Thyroid gland (tissue), 4 donors: Measurements from ENCODE around the gene PITPNB. TPM values are rescaled to one million over a fixed set of nuclear protein-coding genes. Genes with fewer than 3 reads are reported as not detected.

ENCODE experiments used
- DNase-seq, 2 donors: peaks; one replicate each; pipeline ENCODE4 v3.0.0-alpha.2; 2019
- H3K27ac ChIP-seq, 3 donors: fragments of 200-600 bp; sonication (generic); 1 replicate in 2 of 3; 2 replicates in 1 of 3; pipeline ENCODE4 v1.5.1; 2016 to 2019; ENCODE audit warnings: mild to moderate bottlenecking in 1 of 3, moderate library complexity in 1 of 3
- H3K27me3 ChIP-seq: fragments of 200-600 bp; sonication (generic); one replicate; pipeline ENCODE4 v1.5.1; 2019
- H3K36me3 ChIP-seq, 2 donors: fragments of 200-600 bp; sonication (generic); one replicate each; pipeline ENCODE4 v1.5.1; 2016 to 2019
- H3K4me1 ChIP-seq, 2 donors: fragments of 200-600 bp; sonication (generic); one replicate each; pipeline ENCODE4 v1.5.1; 2017 to 2019
- H3K4me3 ChIP-seq, 3 donors: fragments of 200-600 bp; sonication (generic); replicated peaks in 1 of 3; 1 replicate in 2 of 3; 2 replicates in 1 of 3; pipeline ENCODE4 v1.5.1; 2016; ENCODE audit warnings: mild to moderate bottlenecking in 1 of 3
- H3K9me3 ChIP-seq: fragments of 200-600 bp; sonication (generic); one replicate; pipeline ENCODE4 v1.5.1; 2017
- CTCF ChIP-seq, 6 experiments: fragments of 200-600 bp in 3 of 6; fragments of 450-650 bp in 3 of 6; sonication (generic) in 3 of 6; IDR thresholded peaks; one replicate each; pipeline ENCODE4 v1.5.1; 2016 to 2019; ENCODE audit warnings: antibody characterized with exemption in 6 of 6, mild to moderate bottlenecking in 2 of 6, inconsistent platforms in 1 of 6, moderate library complexity in 1 of 6
- POLR2A ChIP-seq, 2 donors: fragments of 450-650 bp; IDR thresholded peaks; one replicate each; pipeline ENCODE4 v1.6.1; 2017; ENCODE audit warnings: antibody characterized with exemption in 2 of 2, mild to moderate bottlenecking in 2 of 2, moderate library complexity in 1 of 2
- WGBS, 2 donors: methylation state at CpG; one replicate each; pipeline ENCODE4 v1.1.5; 2017; 5-methylcytosine and 5-hydroxymethylcytosine counted together
- intact Hi-C: fragments of 100-400 bp; cut with DNase I; formaldehyde crosslinking; loops from one replicate; pipeline ENCODE4 v1.15.1; 2023
- total RNA-seq, 4 donors: library from RNA; depleted of rRNA; stranded (reverse); fragments of >200 nt; gene quantifications; one replicate each; pipeline ENCODE4 v1.2.3, GENCODE V29; 2016

Gene PITPNB
- total RNA-seq, 4 donors from 2014 or later, result 30.7 to 54.4 (median 42.6) TPM

GRCh38 chr22:27900153-27900552, 18.9 kb downstream of the PITPNB start:
- TF ChIP-seq POLR2A (IDR thresholded peaks at IDR 0.05), result no peak
- TF ChIP-seq CTCF (IDR thresholded peaks at IDR 0.05), result no peak
- H3K9me3 ChIP-seq, result no peaks in the 10 kb centered on the region
- H3K4me3 ChIP-seq, result no peak overlapping the region
- H3K27ac ChIP-seq, result no peak overlapping the region
- intact Hi-C loops, result no loop called here
- H3K27me3 ChIP-seq, result no peaks in the 10 kb centered on the region
- H3K4me1 ChIP-seq, result no peaks in the 10 kb centered on the region
- H3K36me3 ChIP-seq, result peaks cover 12 to 35% of the 10 kb centered on the region in 2 donors
- no peak for DNase-seq
- WGBS, 2 donors, result 99% methylated on average over 1 of the region's 1 CpG

GRCh38 chr22:27896245-27896644, 22.8 kb downstream of the PITPNB start:
- no peak overlapping the region for H3K4me3 ChIP-seq
- no peak for DNase-seq

GRCh38 chr22:27895600-27895999, 23.5 kb downstream of the PITPNB start:
- no peaks in the 10 kb centered on the region for H3K9me3 ChIP-seq
- H3K27ac ChIP-seq, result no peak overlapping the region
- H3K27me3 ChIP-seq, result no peaks in the 10 kb centered on the region
- TF ChIP-seq POLR2A (IDR thresholded peaks at IDR 0.05), result no peak
- TF ChIP-seq CTCF (IDR thresholded peaks at IDR 0.05), result no peak
- DNase-seq, result no peak
- H3K4me1 ChIP-seq, result no peaks in the 10 kb centered on the region
- H3K4me3 ChIP-seq, result no peak overlapping the region
- 81 to 86% methylated on average over 4 of the region's 4 CpGs for WGBS, 2 donors
- peaks cover 12 to 44% of the 10 kb centered on the region in 2 donors for H3K36me3 ChIP-seq
- intact Hi-C loops, result no loop called here

More at GRCh38 chr22:27896245-27896644, 22.8 kb downstream of the PITPNB start:
- TF ChIP-seq CTCF (IDR thresholded peaks at IDR 0.05) (no peak), POLR2A (IDR thresholded peaks at IDR 0.05) (no peak)
- Histone ChIP-seq H3K36me3 (peaks cover 12 to 40% of the 10 kb centered on the region in 2 donors), H3K27ac (no peak overlapping the region), H3K9me3 (no peaks in the 10 kb centered on the region), H3K27me3 (no peaks in the 10 kb centered on the region), H3K4me1 (no peaks in the 10 kb centered on the region)
- intact Hi-C loops, result no loop called here
- 92 to 93% methylated on average over 6 of the region's 6 CpGs for WGBS, 2 donors

DNA sequence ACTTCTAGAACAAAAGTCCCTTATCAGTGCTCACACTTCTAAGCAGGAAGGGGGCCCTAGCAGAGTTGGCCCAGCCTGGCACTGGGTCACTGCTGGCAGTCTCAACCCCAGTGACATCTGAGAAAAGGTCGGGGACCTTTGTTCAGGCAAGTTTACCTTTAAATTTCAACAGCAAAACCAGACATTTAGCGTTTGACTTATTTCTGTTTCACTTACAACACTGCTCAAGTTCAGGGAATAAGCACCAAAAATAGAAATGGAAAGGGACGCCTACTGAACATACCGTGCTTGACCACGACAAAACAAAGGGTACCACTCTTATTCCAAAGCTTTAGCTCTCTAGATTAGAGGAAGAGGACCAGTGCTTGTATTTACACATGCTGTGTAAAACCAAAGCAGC, 26.2 kb downstream of the PITPNB start:
- TF ChIP-seq CTCF (IDR thresholded peaks at IDR 0.05) (no peak), POLR2A (IDR thresholded peaks at IDR 0.05) (no peak)
- Histone ChIP-seq H3K4me1 (no peaks in the 10 kb centered on the region), H3K4me3 (no peak overlapping the region), H3K36me3 (peaks cover 12 to 44% of the 10 kb centered on the region in 2 donors), H3K27me3 (no peaks in the 10 kb centered on the region), H3K27ac (no peak overlapping the region), H3K9me3 (no peaks in the 10 kb centered on the region)
- whole genome bisulfite sequencing, 2 donors, result 80 to 90% methylated on average over 5 of the region's 5 CpGs
- no peak for DNase-seq
- intact Hi-C loops, result no loop called here

GRCh38 chr22:27892064-27892463, 27.0 kb downstream of the PITPNB start:
- no peak overlapping the region for H3K4me3 ChIP-seq
- H3K27ac ChIP-seq, result no peak overlapping the region
- no peak for DNase-seq
- peaks cover 12 to 39% of the 10 kb centered on the region in 2 donors for H3K36me3 ChIP-seq
- no peaks in the 10 kb centered on the region for H3K27me3 ChIP-seq
- H3K9me3 ChIP-seq, result no peaks in the 10 kb centered on the region
- H3K4me1 ChIP-seq, result peaks cover 0 to 3% of the 10 kb centered on the region in 2 donors
- TF ChIP-seq POLR2A (IDR thresholded peaks at IDR 0.05) (no peak), CTCF (IDR thresholded peaks at IDR 0.05) (no peak)
- WGBS, 2 donors, result 90 to 96% methylated on average over 4 of the region's 4 CpGs
- intact Hi-C loops, result no loop called here
